HG03066 (cell line): ENCODE measurements around the gene ARID5A.

Experiments
- ATAC-seq: cut with Tn5 transposase; IDR thresholded peaks from one replicate; pipeline ENCODE4 v1.9.1; 2021; ENCODE audit warnings: low read depth; ENCODE audit not compliant: unreplicated experiment

The ARID5A gene

GRCh38 chr2:96594691-96595152, 58.2 kb downstream of the ARID5A start:
- ATAC-seq = no peak

GRCh38 chr2:96596596-96596995, 60.0 kb downstream of the ARID5A start:
- ATAC-seq = no peak

DNA sequence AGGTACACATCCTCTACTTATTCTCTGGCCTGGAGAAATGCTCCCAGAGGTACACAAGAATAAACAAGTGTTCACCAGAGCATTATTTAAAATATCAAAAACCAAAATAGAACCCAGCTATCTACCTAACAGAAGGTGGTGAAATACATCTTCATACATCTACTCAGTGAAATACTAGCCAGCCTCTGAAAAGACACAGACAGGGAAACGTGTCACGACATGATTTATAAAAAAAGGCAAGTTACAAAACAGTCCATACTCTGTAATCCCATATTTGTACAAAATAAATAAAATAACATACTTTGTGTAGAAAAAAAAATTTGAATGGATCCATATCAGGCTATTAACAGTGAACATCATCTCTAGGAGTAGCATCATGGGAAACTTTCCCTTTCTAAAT, 63.4 kb downstream of the ARID5A start:
- ATAC-seq = no peak

DNA sequence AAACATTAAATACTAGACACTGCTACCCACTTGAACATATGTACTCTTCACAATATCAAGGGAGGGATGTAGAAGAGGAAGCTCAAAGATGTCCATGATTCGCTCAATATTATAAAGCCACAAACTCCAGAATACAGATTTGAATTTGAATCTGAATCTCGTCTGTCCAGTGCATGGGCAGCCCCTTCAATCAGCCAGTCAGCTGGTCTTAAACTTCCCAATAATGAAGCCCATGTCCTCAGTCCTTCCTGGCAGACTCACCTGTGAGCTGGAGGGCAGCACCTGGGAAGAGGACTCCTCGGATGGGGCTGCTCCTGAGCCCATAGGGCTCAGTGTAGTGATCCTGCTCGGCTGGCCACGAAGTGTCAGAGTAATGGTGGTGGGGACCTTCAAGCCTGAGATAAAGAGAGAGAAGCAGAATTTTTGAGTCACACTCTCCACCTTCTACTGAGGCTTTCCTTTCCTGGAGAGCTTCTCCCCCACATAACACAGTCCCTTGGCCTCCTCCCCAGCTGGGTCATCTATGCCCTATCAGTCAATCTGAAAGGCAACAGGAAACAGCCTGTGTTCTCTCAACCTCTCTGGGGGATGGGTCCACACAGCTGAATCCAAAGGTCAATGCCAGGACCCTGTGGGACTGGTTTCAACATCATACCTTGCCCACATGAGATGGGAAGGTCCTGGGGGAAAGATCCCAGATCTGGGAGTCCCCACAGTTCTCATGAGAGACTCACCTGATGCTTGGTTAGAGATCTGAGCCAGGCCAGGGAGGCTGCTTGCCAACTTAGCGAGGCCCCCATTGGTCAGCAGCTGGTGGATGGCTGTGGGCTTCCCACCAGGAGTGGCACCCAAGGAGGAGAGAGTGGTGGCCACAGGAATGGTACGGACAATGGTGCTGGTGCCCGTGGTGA, 65.1 kb downstream of the ARID5A start:
- ATAC-seq = no peak
